HUES64 (cell line): Measurements from ENCODE around the gene C2CD4D.

ENCODE experiments used
- H3K27ac ChIP-seq: 2 replicates; pipeline ENCODE4 v1.7.0; 2013; ENCODE audit warnings: low read depth, low read length, inconsistent platforms
- H3K27me3 ChIP-seq: 2 replicates; pipeline ENCODE4 v1.6.1; 2013; ENCODE audit warnings: mild to moderate bottlenecking, low read length; ENCODE audit not compliant: insufficient read depth
- H3K36me3 ChIP-seq: 2 replicates; pipeline ENCODE4 v1.6.1; 2013; ENCODE audit warnings: mild to moderate bottlenecking, low read length; ENCODE audit not compliant: insufficient read depth
- H3K4me1 ChIP-seq: 2 replicates; pipeline ENCODE4 v1.6.1; 2013; ENCODE audit warnings: mild to moderate bottlenecking, low read length, moderate library complexity; ENCODE audit not compliant: insufficient read depth
- H3K4me3 ChIP-seq: 2 replicates; pipeline ENCODE4 v1.5.1; 2013; ENCODE audit warnings: mild to moderate bottlenecking, low read length, moderate library complexity
- H3K9ac ChIP-seq: 2 replicates; pipeline ENCODE4 v1.6.1; 2013; ENCODE audit warnings: mild to moderate bottlenecking, low read depth, low read length
- H3K9me3 ChIP-seq: 2 replicates; pipeline ENCODE4 v1.6.1; 2013; ENCODE audit warnings: low read depth, low read length; ENCODE audit not compliant: insufficient read depth
- WGBS: fragments of 150-250, 120-280 bp; methylation state at CpG from one replicate; pipeline ENCODE4 v1.1.7; 2013; ENCODE audit warnings: missing lambda C conversion rate; 5-methylcytosine and 5-hydroxymethylcytosine counted together

Gene C2CD4D

GRCh38 chr1:151832318-151832980 lies 7.2 kb downstream of the C2CD4D start:
- WGBS, result 82% methylated on average over 10 of the region's 10 CpGs
- peaks cover 10% of the 10 kb centered on the region for H3K27me3 ChIP-seq
- H3K4me3 ChIP-seq, result no peak overlapping the region
- H3K9ac ChIP-seq, result no peak overlapping the region
- no peaks in the 10 kb centered on the region for H3K36me3 ChIP-seq
- no peak overlapping the region for H3K27ac ChIP-seq
- H3K9me3 ChIP-seq, result no peaks in the 10 kb centered on the region
- peaks cover 20% of the 10 kb centered on the region for H3K4me1 ChIP-seq

DNA sequence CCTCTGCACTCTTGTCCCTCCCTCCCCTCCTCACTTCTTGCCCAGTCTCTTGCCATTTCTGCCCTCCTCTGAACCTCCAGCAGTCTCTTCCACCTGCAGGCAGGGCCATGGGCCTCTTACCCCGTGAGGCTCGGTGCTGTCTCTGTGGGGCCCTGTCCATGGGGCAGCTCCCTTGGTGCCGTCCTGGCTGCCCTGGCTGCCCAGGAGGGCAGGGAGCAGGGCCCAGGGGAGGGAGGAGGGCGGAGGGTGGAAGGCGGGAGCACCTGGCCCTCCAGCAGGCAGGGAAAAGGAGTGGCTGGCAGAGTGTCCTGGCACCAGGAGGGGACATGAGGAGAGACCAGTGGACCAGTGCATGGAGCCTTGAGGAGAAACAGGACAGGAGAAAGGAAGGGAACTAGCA lies 8.0 kb downstream of the C2CD4D start, which contains the start of gene RORC:
Gene RORC (minus strand): TSS at position 198 of the 400 bp plus-strand sequence. CDS start 38 bp downstream, at position 160.
- Histone ChIP-seq H3K4me3 (no peak within 1 kb of the TSS), H3K27me3 (peaks cover 1% of the 10 kb centered on the region), H3K4me1 (peaks cover 15% of the 10 kb centered on the region), H3K9ac (no peak within 1 kb of the TSS), H3K27ac (no peak within 1 kb of the TSS), H3K36me3 (no peaks in the 10 kb centered on the region), H3K9me3 (no peaks in the 10 kb centered on the region)
- WGBS, result 83% methylated on average over 5 of the region's 5 CpGs

DNA sequence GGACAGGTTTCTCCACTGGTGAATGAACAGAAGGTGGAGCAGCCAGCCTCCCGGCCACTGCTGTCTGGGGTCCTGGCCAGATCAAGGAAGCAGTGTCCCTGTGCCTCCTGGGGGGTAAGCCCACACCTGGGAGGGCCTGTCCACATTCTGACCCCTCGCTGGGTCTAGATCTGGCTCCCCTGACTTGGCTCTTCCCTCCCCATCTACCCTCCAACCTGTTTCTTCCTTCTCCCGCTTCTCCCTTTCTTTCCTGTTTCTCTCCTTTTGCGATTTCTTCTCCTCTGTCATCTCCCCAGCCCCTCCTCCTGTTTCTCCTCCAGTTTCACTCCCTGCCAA lies 8.4 kb downstream of the C2CD4D start:
- 82% methylated on average over 4 of the region's 4 CpGs for WGBS
- H3K27ac ChIP-seq, result no peak overlapping the region
- no peak overlapping the region for H3K9ac ChIP-seq
- no peaks in the 10 kb centered on the region for H3K9me3 ChIP-seq
- no peaks in the 10 kb centered on the region; the same call in 1 of the 2 replicates for H3K27me3 ChIP-seq
- H3K36me3 ChIP-seq, result no peaks in the 10 kb centered on the region
- H3K4me3 ChIP-seq, result no peak overlapping the region
- peaks cover 15% of the 10 kb centered on the region for H3K4me1 ChIP-seq

- H3K27ac ChIP-seq, result no peak overlapping the region
- no peaks in the 10 kb centered on the region for H3K9me3 ChIP-seq
- H3K27me3 ChIP-seq, result no peaks in the 10 kb centered on the region; the same call in 1 of the 2 replicates
- peaks cover 22% of the 10 kb centered on the region for H3K4me1 ChIP-seq
- H3K9ac ChIP-seq, result no peak overlapping the region
- WGBS, result 65% methylated on average over 6 of the region's 6 CpGs
- H3K36me3 ChIP-seq, result no peaks in the 10 kb centered on the region
- H3K4me3 ChIP-seq, result no peak overlapping the region
Measured at GRCh38 chr1:151830055-151830454, 9.6 kb downstream of the C2CD4D start.

- H3K9ac ChIP-seq, result no peak overlapping the region
- H3K36me3 ChIP-seq, result no peaks in the 10 kb centered on the region
Measured at GRCh38 chr1:151829352-151830046, 10.1 kb downstream of the C2CD4D start.

GRCh38 chr1:151828921-151829320 lies 10.7 kb downstream of the C2CD4D start:
- H3K27me3 ChIP-seq, result no peaks in the 10 kb centered on the region; the same call in 1 of the 2 replicates
- 0 out of 2 replicates have a peak overlapping the region, but pooled peaks have one; percentile 10 for H3K4me3 ChIP-seq
- 12% methylated on average over 12 of the region's 12 CpGs for WGBS
- H3K9ac ChIP-seq, result no peak overlapping the region
- no peak overlapping the region for H3K27ac ChIP-seq
- peaks cover 22% of the 10 kb centered on the region for H3K4me1 ChIP-seq
- no peaks in the 10 kb centered on the region for H3K36me3 ChIP-seq
- H3K9me3 ChIP-seq, result no peaks in the 10 kb centered on the region

More at GRCh38 chr1:151829352-151830046, 10.1 kb downstream of the C2CD4D start:
- no peaks in the 10 kb centered on the region; the same call in 1 of the 2 replicates for H3K27me3 ChIP-seq
- 0 out of 2 replicates have a peak overlapping the region, but pooled peaks have one; percentile 10 for H3K4me3 ChIP-seq
- no peaks in the 10 kb centered on the region for H3K9me3 ChIP-seq
- no peak overlapping the region for H3K27ac ChIP-seq
- WGBS, result 26% methylated on average over 4 of the region's 4 CpGs
- H3K4me1 ChIP-seq, result peaks cover 22% of the 10 kb centered on the region

DNA sequence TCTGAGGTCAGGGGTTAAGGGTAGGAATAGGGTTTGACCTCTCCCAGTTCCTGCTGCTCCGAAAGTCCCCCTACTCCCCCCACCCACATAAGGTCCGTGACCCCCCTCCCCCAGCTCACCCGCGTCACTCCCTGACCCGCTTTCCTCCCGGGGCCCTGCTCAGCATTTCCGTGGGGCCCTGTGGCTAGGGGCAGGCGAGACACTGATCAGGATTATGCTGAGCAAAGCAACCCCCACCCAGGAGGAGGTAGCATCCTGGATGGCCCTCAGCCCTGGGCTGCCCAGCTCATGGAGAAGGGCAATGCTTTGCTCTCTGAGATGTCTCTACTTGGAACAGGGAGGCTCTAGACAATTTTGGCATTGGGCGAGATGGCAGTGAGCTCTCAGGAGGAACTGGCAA lies 11.8 kb downstream of the C2CD4D start:
- Histone ChIP-seq H3K4me3 (no peak overlapping the region), H3K9me3 (no peaks in the 10 kb centered on the region), H3K27me3 (no peaks in the 10 kb centered on the region), H3K4me1 (peaks cover 22% of the 10 kb centered on the region), H3K36me3 (no peaks in the 10 kb centered on the region), H3K9ac (no peak overlapping the region), H3K27ac (no peak overlapping the region)
- WGBS, result 68% methylated on average over 8 of the region's 9 CpGs

DNA sequence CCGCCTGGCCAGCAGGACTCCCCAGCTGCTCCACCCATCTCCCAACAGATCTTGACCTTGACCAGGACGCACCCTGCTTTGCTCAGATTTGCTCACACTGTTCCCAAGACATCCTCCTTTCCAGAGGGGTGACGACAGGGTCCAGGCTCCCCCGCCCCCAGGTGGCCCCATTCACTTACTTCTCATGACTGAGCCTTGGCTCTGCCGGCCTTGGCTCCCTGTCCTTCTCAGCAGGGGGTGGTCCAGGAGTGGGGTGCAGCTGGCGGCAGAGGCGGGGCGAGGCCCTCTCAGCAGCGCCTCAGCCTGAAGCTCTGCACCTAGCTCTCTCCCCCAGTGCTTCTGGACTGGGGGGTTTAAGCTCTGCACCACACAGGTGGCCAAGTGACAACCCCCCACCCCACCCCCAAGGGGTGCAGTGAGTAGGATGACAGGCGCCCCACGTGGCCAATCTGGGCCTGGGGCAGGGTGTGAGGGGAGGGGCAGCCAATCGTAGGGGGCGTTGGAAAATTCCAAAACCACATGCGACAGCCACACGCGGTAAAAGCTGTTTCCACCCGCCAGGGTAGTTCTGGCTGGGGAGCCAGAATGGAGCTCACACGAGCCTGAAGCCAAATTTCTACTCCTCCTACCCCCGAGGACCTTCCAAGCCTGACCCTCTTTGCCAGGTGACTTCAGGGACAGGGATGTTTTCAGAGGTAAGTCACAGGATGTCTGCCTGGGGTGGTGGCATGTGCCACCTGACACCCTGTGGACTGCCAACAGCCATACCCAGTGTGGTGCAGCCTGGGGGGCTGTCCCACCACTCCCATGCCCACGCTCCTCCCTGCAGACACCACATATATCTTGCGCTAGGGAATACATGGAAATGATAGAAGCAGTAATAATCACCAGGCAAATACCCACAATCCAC lies 13.6 kb downstream of the C2CD4D start:
- no peaks in the 10 kb centered on the region for H3K36me3 ChIP-seq
- no peaks in the 10 kb centered on the region for H3K27me3 ChIP-seq
- no peaks in the 10 kb centered on the region for H3K9me3 ChIP-seq
- H3K9ac ChIP-seq, result no peak overlapping the region
- no peak overlapping the region for H3K27ac ChIP-seq
- WGBS, result 57% methylated on average over 20 of the region's 21 CpGs
- no peak overlapping the region for H3K4me3 ChIP-seq
- H3K4me1 ChIP-seq, result peaks cover 29% of the 10 kb centered on the region

- no peak overlapping the region for H3K9ac ChIP-seq
- peaks cover 26% of the 10 kb centered on the region for H3K4me1 ChIP-seq
Measured at GRCh38 chr1:151825204-151825603, 14.4 kb downstream of the C2CD4D start.

GRCh38 chr1:151823175-151823574 lies 16.4 kb downstream of the C2CD4D start:
- H3K9me3 ChIP-seq, result no peaks in the 10 kb centered on the region
- H3K36me3 ChIP-seq, result no peaks in the 10 kb centered on the region
- no peak overlapping the region for H3K9ac ChIP-seq
- no peaks in the 10 kb centered on the region for H3K27me3 ChIP-seq
- H3K4me3 ChIP-seq, result no peak overlapping the region
- 83% methylated on average over 8 of the region's 8 CpGs for WGBS
- H3K27ac ChIP-seq, result no peak overlapping the region
- H3K4me1 ChIP-seq, result peaks cover 14% of the 10 kb centered on the region

More at GRCh38 chr1:151825204-151825603, 14.4 kb downstream of the C2CD4D start:
- 82% methylated on average over 9 of the region's 9 CpGs for WGBS
- no peaks in the 10 kb centered on the region for H3K9me3 ChIP-seq
- no peaks in the 10 kb centered on the region for H3K27me3 ChIP-seq
- H3K4me3 ChIP-seq, result no peak overlapping the region
- no peak overlapping the region for H3K27ac ChIP-seq
- no peaks in the 10 kb centered on the region for H3K36me3 ChIP-seq

- Histone ChIP-seq H3K9me3 (no peaks in the 10 kb centered on the region), H3K4me1 (peaks cover 14% of the 10 kb centered on the region), H3K27me3 (no peaks in the 10 kb centered on the region), H3K9ac (no peak overlapping the region), H3K4me3 (no peak overlapping the region), H3K27ac (no peak overlapping the region), H3K36me3 (no peaks in the 10 kb centered on the region)
- WGBS, result 52% methylated on average over 7 of the region's 7 CpGs
Measured at GRCh38 chr1:151822404-151822803, 17.2 kb downstream of the C2CD4D start.
